Heart left ventricle (tissue), 16 donors: ENCODE data around the gene STPG2. TPM values are rescaled to one million over a fixed set of nuclear protein-coding genes. Genes with fewer than 3 reads are reported as not detected.
A peak's percentile ranks its signal among the peaks of the same experiment; 100 is the strongest.

Experiments
- ATAC-seq, 4 donors: fragments of 200-7000 bp; cut with Tn5 transposase; one replicate each; pipeline ENCODE4 v1.9.1; 2020 to 2022; ENCODE audit warnings: moderate library complexity in 4 of 4, mild to moderate bottlenecking in 3 of 4, moderate number of reproducible peaks in 1 of 4
- DNase-seq, 5 donors: peaks; one replicate each; pipeline ENCODE4 v3.0.0-alpha.2; 2020
- H3K27ac ChIP-seq, 12 donors: fragments of 200-600 bp; sonication (generic) in 4 of 12; one replicate each; pipeline versions ENCODE4 v1.5.0 to v1.8.0; 2016 to 2022; ENCODE audit warnings: mild to moderate bottlenecking in 2 of 12
- H3K27me3 ChIP-seq, 9 donors: fragments of 200-600 bp; sonication (generic) in 2 of 9; one replicate each; pipeline versions ENCODE4 v1.5.1 to v1.8.0; 2016 to 2022; ENCODE audit warnings: mild to moderate bottlenecking in 3 of 9
- H3K36me3 ChIP-seq, 9 donors: fragments of 200-600 bp; sonication (generic) in 2 of 9; one replicate each; pipeline versions ENCODE4 v1.5.0 to v1.8.0; 2018 to 2022; ENCODE audit warnings: mild to moderate bottlenecking in 2 of 9
- H3K4me1 ChIP-seq, 12 donors: fragments of 200-600 bp; sonication (generic) in 4 of 12; one replicate each; pipeline versions ENCODE4 v1.5.0 to v1.8.0; 2016 to 2022; ENCODE audit warnings: mild to moderate bottlenecking in 3 of 12
- H3K4me3 ChIP-seq, 12 donors: fragments of 200-600 bp; sonication (generic) in 4 of 12; one replicate each; pipeline versions ENCODE4 v1.5.0 to v1.8.0; 2017 to 2022; ENCODE audit warnings: mild to moderate bottlenecking in 9 of 12, moderate library complexity in 4 of 12
- H3K9me3 ChIP-seq, 12 donors: fragments of 200-600 bp; sonication (generic) in 4 of 12; one replicate each; pipeline versions ENCODE4 v1.5.0 to v1.8.0; 2016 to 2022; ENCODE audit warnings: mild to moderate bottlenecking in 1 of 12
- POLR2A ChIP-seq, 2 donors: fragments of 450-650 bp; IDR thresholded peaks; one replicate each; pipeline ENCODE4 v1.6.1; 2017; ENCODE audit warnings: antibody characterized with exemption in 2 of 2, mild to moderate bottlenecking in 2 of 2, moderate library complexity in 2 of 2
- WGBS, 4 donors: extraction: QIAGEN DNeasy Blood & Tissue Kit in 2 of 4; methylation state at CpG; one replicate each; pipeline versions ENCODE4 v1.1.5 to v1.1.7; 2013 to 2018; 5-methylcytosine and 5-hydroxymethylcytosine counted together
- intact Hi-C, 10 donors: fragments of 100-400 bp; cut with DNase I; formaldehyde crosslinking; loops; one replicate each; pipeline versions ENCODE4 v1.11.1 to v1.14.2; 2022
- polyA plus RNA-seq, 2 donors: library from polyadenylated mRNA; stranded (reverse); fragments of 200-250 nt; gene quantifications; one replicate each; pipeline ENCODE4 v1.2.3, GENCODE V29; 2013
- total RNA-seq, 9 donors: library from RNA; depleted of rRNA in 2 of 9; stranded (reverse); fragments of >200 nt in 2 of 9; fragmentation: NEBNext Ultra II Directional in 3 of 9; extraction: Animal tissue kit (Norgen Biotek cat#: 25700) in 3 of 9; gene quantifications; one replicate each; pipeline versions ENCODE4 v1.1.0 to v1.2.4, GENCODE V29; 2016 to 2023
- TF ChIP-seq, protein P1 (sequence below), 12 donors: fragments of 200-600 bp; sonication (generic) in 4 of 12; IDR thresholded peaks; one replicate each; pipeline versions ENCODE4 v1.5.0 to v1.8.0; 2018 to 2022; ENCODE audit warnings: antibody characterized with exemption in 12 of 12, mild to moderate bottlenecking in 5 of 12
- donor health status: ischemic (EF 13 %, LVEDD 7.1; RV severe dilation, severe dysfunction).
- donor health status: healthy with polysubstance abuse.
- donor health status: DM: no; HTN: yes; CAD: no.
- donor health status: DM: no; HTN: no; CAD: no.
- donor health status: ischemic (EF 25% LVEDD 6.9; RV normal size, moderate dysfunction).
- donor health status: ischemic (EF 25% LVEDD 5.7; RV mildly dilated, moderate dysfunction).
- donor health status: healthy.
- donor health status: DM: yes; HTN: yes; CAD: no.
- donor health status: ischemic (EF 35%, LVEDD 5.7; RV mildly dilated, moderate dysfunction).
- donor health status: nonischemic (EF 11% LVEDD 7.7; RV severe dilation, severe dysfunction).
- donor health status: DM: yes; HTN: yes; CAD: no.
- donor health status: PGD.
- donor health status: ischemic (EF 29% LVEDD 5.4; RV normal size, mild dysfunction).
- donor health status: nonischemic (EF 23%, LVEDD 6.1; RV moderate dilation, normal function).

The STPG2 gene
- total and polyA plus RNA-seq, 11 donors, result 0.16 to 0.71 (median 0.32) TPM; not detected in 4

DNA sequence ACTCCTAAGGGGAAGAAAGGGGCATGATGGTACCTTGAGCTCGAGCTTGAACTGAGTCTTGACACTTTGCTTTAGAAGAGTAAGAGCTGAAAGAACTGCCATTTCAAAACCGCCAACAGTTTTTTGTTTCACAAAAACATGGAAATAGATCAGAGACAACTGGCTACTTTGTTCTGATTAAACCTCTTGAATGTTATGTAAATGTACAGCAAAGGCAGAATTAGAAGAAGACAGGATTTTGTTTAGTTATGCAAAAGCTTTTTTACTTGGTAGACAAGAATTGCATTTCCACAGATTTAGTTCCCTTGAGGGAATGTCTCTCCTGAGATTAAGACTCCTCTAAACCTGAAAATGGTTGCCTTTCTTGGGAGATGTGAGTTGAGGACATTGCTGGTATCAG, 33.3 kb upstream of the STPG2 start:
- intact Hi-C loops, result no loop called here
- WGBS, 4 donors, result 80 to 82% (median 81%) methylated on average over 2 of the region's 2 CpGs

GRCh38 chr4:98170035-98170434, 26.8 kb upstream of the STPG2 start:
- WGBS, 4 donors, result 48 to 70% (median 55%) methylated on average over 1 of the region's 1 CpG
- H3K4me3 ChIP-seq, result no peak overlapping the region
- H3K27me3 ChIP-seq, result no peaks in the 10 kb centered on the region
- DNase-seq (no peak), ATAC-seq (no peak)
- no peak overlapping the region for H3K27ac ChIP-seq
- H3K36me3 ChIP-seq, result no peaks in the 10 kb centered on the region
- H3K4me1 ChIP-seq, result peaks cover 0 to 5% (median 0%) of the 10 kb centered on the region in 12 donors
- intact Hi-C loops, result no loop called here
- TF ChIP-seq POLR2A (IDR thresholded peaks at IDR 0.05), result no peak
- TF ChIP-seq, protein P1, sequence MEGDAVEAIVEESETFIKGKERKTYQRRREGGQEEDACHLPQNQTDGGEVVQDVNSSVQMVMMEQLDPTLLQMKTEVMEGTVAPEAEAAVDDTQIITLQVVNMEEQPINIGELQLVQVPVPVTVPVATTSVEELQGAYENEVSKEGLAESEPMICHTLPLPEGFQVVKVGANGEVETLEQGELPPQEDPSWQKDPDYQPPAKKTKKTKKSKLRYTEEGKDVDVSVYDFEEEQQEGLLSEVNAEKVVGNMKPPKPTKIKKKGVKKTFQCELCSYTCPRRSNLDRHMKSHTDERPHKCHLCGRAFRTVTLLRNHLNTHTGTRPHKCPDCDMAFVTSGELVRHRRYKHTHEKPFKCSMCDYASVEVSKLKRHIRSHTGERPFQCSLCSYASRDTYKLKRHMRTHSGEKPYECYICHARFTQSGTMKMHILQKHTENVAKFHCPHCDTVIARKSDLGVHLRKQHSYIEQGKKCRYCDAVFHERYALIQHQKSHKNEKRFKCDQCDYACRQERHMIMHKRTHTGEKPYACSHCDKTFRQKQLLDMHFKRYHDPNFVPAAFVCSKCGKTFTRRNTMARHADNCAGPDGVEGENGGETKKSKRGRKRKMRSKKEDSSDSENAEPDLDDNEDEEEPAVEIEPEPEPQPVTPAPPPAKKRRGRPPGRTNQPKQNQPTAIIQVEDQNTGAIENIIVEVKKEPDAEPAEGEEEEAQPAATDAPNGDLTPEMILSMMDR (IDR thresholded peaks at IDR 0.05), result no peak
- H3K9me3 ChIP-seq, result no peaks in the 10 kb centered on the region

More for the DNA sequence above, 33.3 kb upstream of the STPG2 start:
- DNase-seq, result no peak
- no peaks in the 10 kb centered on the region for H3K4me1 ChIP-seq
- no peaks in the 10 kb centered on the region for H3K9me3 ChIP-seq
- no peak for TF ChIP-seq POLR2A (IDR thresholded peaks at IDR 0.05)
- TF ChIP-seq, protein P1 (IDR thresholded peaks at IDR 0.05), result no peak
- no peaks in the 10 kb centered on the region for H3K36me3 ChIP-seq
- H3K27me3 ChIP-seq, result no peaks in the 10 kb centered on the region
- no peak overlapping the region for H3K27ac ChIP-seq
- no peak overlapping the region for H3K4me3 ChIP-seq
- ATAC-seq, result no peak

DNA sequence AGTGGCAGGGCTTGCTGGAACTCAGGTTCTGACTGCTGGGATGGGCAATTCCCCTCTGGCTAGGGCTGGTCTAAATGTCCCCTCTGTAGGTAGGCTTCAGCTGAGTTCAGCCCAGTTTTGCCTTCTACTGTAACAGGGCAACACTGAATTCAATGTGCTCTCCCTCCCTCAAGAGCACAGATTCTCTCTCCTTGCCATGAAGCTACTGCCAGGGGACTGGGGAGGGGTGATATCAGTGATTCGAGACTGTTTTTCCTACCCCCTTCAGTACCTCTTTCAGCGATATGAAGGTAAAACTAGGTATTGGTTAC, 23.4 kb upstream of the STPG2 start:
- H3K9me3 ChIP-seq, result no peaks in the 10 kb centered on the region
- intact Hi-C loops, result loop anchor here in 1 of 10 donors (1.0 kb wide), 1 partner anchor 23 kb away; the partner anchor contains the start of gene STPG2
- no peak overlapping the region for H3K4me3 ChIP-seq
- DNase-seq, result no peak
- 69 to 76% (median 70%) methylated on average over 2 of the region's 2 CpGs for WGBS, 4 donors
- no peaks in the 10 kb centered on the region for H3K27me3 ChIP-seq
- H3K36me3 ChIP-seq, result no peaks in the 10 kb centered on the region
- peaks cover 0 to 5% (median 0%) of the 10 kb centered on the region in 12 donors for H3K4me1 ChIP-seq
- no peak for ATAC-seq
- H3K27ac ChIP-seq, result peak overlapping the region in 6 of 12 donors; percentile 2 to 61 (median 36)
- no peak for TF ChIP-seq POLR2A (IDR thresholded peaks at IDR 0.05)
- TF ChIP-seq, protein P1 (IDR thresholded peaks at IDR 0.05), result no peak

- DNase-seq, result peak; percentile 60 to 86 (median 63)
- intact Hi-C loops, result loop anchor here in 1 of 10 donors (1.0 kb wide), 1 partner anchor 23 kb away; the partner anchor contains the start of gene STPG2
- 72 to 79% (median 77%) methylated on average over 7 of the region's 7 CpGs for WGBS, 4 donors
These were observed 22.9 kb upstream of the STPG2 start for GRCh38 chr4:98166025-98166730.

More at GRCh38 chr4:98166025-98166730, 22.9 kb upstream of the STPG2 start:
- ATAC-seq, result peak; percentile 98 to 100 (median 99)
- H3K27me3 ChIP-seq, result no peaks in the 10 kb centered on the region
- peak overlapping the region in 4 of 12 donors; percentile 30 to 61 (median 50) for H3K27ac ChIP-seq
- H3K4me1 ChIP-seq, result peaks cover 0 to 5% (median 0%) of the 10 kb centered on the region in 12 donors
- H3K4me3 ChIP-seq, result no peak overlapping the region
- H3K9me3 ChIP-seq, result no peaks in the 10 kb centered on the region
- no peak for TF ChIP-seq POLR2A (IDR thresholded peaks at IDR 0.05)
- TF ChIP-seq, protein P1 (IDR thresholded peaks at IDR 0.05), result no peak
- H3K36me3 ChIP-seq, result no peaks in the 10 kb centered on the region
